ENCODE data around the gene MESP2. TPM values are rescaled to one million over a fixed set of nuclear protein-coding genes. Genes with fewer than 3 reads are reported as not detected.

The MESP2 gene
- total RNA-seq, 2 donors from 2014 or later, result 0.22 to 1.3 TPM

DNA sequence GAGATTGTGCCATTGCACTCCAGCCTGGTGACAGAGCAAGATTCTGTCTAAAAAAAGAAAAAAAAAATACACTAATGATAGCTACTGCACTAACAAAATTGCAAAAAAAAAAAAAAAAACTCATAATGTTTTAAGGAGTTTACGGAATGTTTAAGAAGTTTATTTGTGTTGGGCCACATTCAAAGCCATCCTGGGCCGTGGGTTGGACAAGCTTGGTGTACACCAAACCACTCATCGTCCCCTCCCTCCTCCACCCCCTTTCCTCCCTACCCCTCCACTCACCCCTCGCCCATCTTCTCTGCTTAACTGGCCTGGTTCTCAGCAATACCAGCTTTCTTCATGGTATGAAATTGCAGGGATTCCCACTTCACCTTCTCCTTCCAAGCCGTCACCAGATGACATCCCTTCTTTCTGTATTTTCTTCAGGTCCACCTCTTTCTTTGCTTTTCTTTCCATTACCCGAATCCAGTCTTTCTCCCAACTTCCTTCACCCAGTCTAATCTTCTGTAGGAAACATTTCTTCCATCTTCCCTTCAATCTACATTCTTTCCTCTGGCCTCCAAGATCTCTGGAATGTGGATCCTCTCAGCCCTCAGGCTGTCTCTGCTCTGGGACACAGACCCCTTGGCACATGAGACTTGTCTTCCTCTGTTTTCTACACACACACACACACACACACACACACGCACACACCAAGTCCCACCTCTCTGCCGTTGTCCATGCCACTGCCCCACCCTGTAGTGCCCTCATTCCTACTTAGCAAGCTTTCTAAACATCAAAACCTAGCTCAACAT, 21.6 kb upstream of the MESP2 start:
- TF ChIP-seq, protein P1, sequence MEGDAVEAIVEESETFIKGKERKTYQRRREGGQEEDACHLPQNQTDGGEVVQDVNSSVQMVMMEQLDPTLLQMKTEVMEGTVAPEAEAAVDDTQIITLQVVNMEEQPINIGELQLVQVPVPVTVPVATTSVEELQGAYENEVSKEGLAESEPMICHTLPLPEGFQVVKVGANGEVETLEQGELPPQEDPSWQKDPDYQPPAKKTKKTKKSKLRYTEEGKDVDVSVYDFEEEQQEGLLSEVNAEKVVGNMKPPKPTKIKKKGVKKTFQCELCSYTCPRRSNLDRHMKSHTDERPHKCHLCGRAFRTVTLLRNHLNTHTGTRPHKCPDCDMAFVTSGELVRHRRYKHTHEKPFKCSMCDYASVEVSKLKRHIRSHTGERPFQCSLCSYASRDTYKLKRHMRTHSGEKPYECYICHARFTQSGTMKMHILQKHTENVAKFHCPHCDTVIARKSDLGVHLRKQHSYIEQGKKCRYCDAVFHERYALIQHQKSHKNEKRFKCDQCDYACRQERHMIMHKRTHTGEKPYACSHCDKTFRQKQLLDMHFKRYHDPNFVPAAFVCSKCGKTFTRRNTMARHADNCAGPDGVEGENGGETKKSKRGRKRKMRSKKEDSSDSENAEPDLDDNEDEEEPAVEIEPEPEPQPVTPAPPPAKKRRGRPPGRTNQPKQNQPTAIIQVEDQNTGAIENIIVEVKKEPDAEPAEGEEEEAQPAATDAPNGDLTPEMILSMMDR (conservative IDR thresholded peaks at IDR 0.05), result no peak
- Histone ChIP-seq H3K36me3 (ENCODE audit: control insufficient read depth, insufficient read depth, low read length) (no peaks in the 10 kb centered on the region), H3K27me3 (ENCODE audit: control insufficient read depth, insufficient read depth, low read length, poor library complexity, severe bottlenecking) (peaks cover 76% of the 10 kb centered on the region), H3K4me3 (ENCODE audit: low read length) (no peak overlapping the region), H3K27ac (ENCODE audit: low read depth, low read length) (no peak overlapping the region), H3K4me1 (ENCODE audit: control insufficient read depth, insufficient read depth, low read length) (no peaks in the 10 kb centered on the region), H3K9me3 (ENCODE audit: control insufficient read depth, low read length) (no peaks in the 10 kb centered on the region), H3K9ac (ENCODE audit: extremely low read depth, low read length, poor library complexity, severe bottlenecking) (no peak overlapping the region)
- no peaks in the 10 kb centered on the region for H3K36me3 Mint-ChIP-seq (ENCODE audit: low read depth)
- no peak for DNase-seq
- H3K4me3 Mint-ChIP-seq, result no peak overlapping the region
- peaks cover 7% of the 10 kb centered on the region for H3K4me1 Mint-ChIP-seq
- no peak overlapping the region for H3K27ac Mint-ChIP-seq
- WGBS, 2 experiments (ENCODE audit: insufficient coverage in 1 of 2, insufficient read length in 1 of 2), result 88 to 91% methylated on average over 4 to 7 of the region's 8 CpGs
- no peaks in the 10 kb centered on the region for H3K9me3 Mint-ChIP-seq
- H3K27me3 Mint-ChIP-seq (ENCODE audit: insufficient read depth), result peaks cover 83% of the 10 kb centered on the region

DNA sequence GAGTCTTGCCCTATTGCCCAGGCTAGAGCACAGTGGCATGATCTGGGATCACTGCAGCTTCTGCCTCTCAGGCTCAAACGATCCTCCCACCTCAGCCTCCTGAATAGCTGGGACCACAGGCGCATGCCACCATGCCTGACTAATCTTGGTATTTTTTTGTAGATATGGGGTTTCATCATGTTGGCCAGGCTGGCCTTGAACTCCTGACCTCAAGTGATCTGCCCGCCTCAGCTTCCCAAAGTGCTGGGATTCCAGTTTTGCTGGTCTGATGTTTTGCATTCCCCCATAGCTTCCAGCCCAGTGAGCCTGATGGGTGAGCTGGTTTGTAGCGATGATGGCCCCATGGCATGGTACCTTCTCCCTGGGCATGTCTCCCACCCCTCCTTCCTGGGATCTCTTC, 20.4 kb upstream of the MESP2 start:
- Histone ChIP-seq H3K9me3 (ENCODE audit: control insufficient read depth, low read length) (no peaks in the 10 kb centered on the region), H3K4me3 (ENCODE audit: low read length) (no peak overlapping the region), H3K27me3 (ENCODE audit: control insufficient read depth, insufficient read depth, low read length, poor library complexity, severe bottlenecking) (peaks cover 66% of the 10 kb centered on the region), H3K27ac (ENCODE audit: low read depth, low read length) (no peak overlapping the region), H3K4me1 (ENCODE audit: control insufficient read depth, insufficient read depth, low read length) (peaks cover 5% of the 10 kb centered on the region), H3K36me3 (ENCODE audit: control insufficient read depth, insufficient read depth, low read length) (no peaks in the 10 kb centered on the region), H3K9ac (ENCODE audit: extremely low read depth, low read length, poor library complexity, severe bottlenecking) (no peak overlapping the region)
- Mint-ChIP-seq H3K36me3 (ENCODE audit: low read depth) (no peaks in the 10 kb centered on the region), H3K4me1 (peaks cover 15% of the 10 kb centered on the region), H3K4me3 (no peak overlapping the region), H3K9me3 (no peaks in the 10 kb centered on the region), H3K27ac (no peak overlapping the region), H3K27me3 (ENCODE audit: insufficient read depth) (peaks cover 90% of the 10 kb centered on the region)
- TF ChIP-seq, protein P1 (conservative IDR thresholded peaks at IDR 0.05), result no peak
- no peak for DNase-seq
- WGBS, 2 experiments (ENCODE audit: insufficient coverage in 1 of 2, insufficient read length in 1 of 2), result 77 to 88% methylated on average over 2 to 4 of the region's 4 CpGs

DNA sequence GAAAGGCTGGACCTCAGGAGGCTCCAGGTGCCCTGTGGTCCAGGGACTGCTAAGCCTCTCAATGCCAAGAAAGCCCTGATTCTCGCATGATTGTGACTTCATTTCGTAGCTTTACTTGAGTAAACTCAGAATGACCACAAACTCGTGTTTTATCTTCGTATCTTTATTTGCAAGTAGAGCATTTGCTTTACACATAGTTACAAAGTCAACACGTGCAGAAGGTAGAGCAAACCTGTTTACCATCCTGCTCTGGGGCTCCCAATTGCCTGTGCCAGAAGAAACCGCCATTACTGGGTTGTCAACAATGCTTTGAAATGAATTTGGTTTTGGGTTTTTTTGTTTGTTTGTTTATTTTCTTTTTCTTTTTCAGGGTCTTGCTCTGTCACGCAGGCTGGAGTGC, 19.2 kb upstream of the MESP2 start:
- DNase-seq, result no peak
- peaks cover 58% of the 10 kb centered on the region for H3K27me3 ChIP-seq (ENCODE audit: control insufficient read depth, insufficient read depth, low read length, poor library complexity, severe bottlenecking)
- peaks cover 15% of the 10 kb centered on the region for H3K4me1 Mint-ChIP-seq
- 77 to 87% methylated on average over 6 to 7 of the region's 7 CpGs for WGBS, 2 experiments (ENCODE audit: insufficient coverage in 1 of 2, insufficient read length in 1 of 2)
- H3K36me3 ChIP-seq (ENCODE audit: control insufficient read depth, insufficient read depth, low read length), result no peaks in the 10 kb centered on the region
- TF ChIP-seq, protein P1 (conservative IDR thresholded peaks at IDR 0.05), result no peak
- H3K9ac ChIP-seq (ENCODE audit: extremely low read depth, low read length, poor library complexity, severe bottlenecking), result no peak overlapping the region
- no peak overlapping the region for H3K27ac ChIP-seq (ENCODE audit: low read depth, low read length)
- H3K4me1 ChIP-seq (ENCODE audit: control insufficient read depth, insufficient read depth, low read length), result peaks cover 5% of the 10 kb centered on the region
- H3K27me3 Mint-ChIP-seq (ENCODE audit: insufficient read depth), result peaks cover 95% of the 10 kb centered on the region
- H3K36me3 Mint-ChIP-seq (ENCODE audit: low read depth), result no peaks in the 10 kb centered on the region
- no peak overlapping the region for H3K4me3 ChIP-seq (ENCODE audit: low read length)
- H3K9me3 ChIP-seq (ENCODE audit: control insufficient read depth, low read length), result no peaks in the 10 kb centered on the region
- no peak overlapping the region for H3K4me3 Mint-ChIP-seq
- H3K9me3 Mint-ChIP-seq, result no peaks in the 10 kb centered on the region
- H3K27ac Mint-ChIP-seq, result no peak overlapping the region
